HUES6 (cell line): ENCODE data around the gene PGBD5.

ENCODE experiments used
- H3K27ac ChIP-seq: 2 replicates; pipeline ENCODE4 v1.7.0; 2013; ENCODE audit warnings: low read depth, mild to moderate bottlenecking, low read length, inconsistent platforms
- H3K27me3 ChIP-seq: 2 replicates; pipeline ENCODE4 v1.6.1; 2013; ENCODE audit warnings: low read length; ENCODE audit not compliant: control insufficient read depth, insufficient read depth
- H3K36me3 ChIP-seq: 2 replicates; pipeline ENCODE4 v1.6.1; 2013; ENCODE audit warnings: low read length; ENCODE audit not compliant: control insufficient read depth, insufficient read depth
- H3K4me1 ChIP-seq: 2 replicates; pipeline ENCODE4 v1.6.1; 2013; ENCODE audit warnings: low read length; ENCODE audit not compliant: control insufficient read depth, insufficient read depth
- H3K4me3 ChIP-seq: 2 replicates; pipeline ENCODE4 v1.5.1; 2013; ENCODE audit warnings: low read depth, low read length
- H3K9ac ChIP-seq: one replicate; pipeline ENCODE4 v1.6.1; 2013; ENCODE audit warnings: mild to moderate bottlenecking, low read length
- H3K9me3 ChIP-seq: 2 replicates; pipeline ENCODE4 v1.6.1; 2013; ENCODE audit warnings: low read depth, low read length; ENCODE audit not compliant: control insufficient read depth, insufficient read depth

PGBD5 gene

DNA sequence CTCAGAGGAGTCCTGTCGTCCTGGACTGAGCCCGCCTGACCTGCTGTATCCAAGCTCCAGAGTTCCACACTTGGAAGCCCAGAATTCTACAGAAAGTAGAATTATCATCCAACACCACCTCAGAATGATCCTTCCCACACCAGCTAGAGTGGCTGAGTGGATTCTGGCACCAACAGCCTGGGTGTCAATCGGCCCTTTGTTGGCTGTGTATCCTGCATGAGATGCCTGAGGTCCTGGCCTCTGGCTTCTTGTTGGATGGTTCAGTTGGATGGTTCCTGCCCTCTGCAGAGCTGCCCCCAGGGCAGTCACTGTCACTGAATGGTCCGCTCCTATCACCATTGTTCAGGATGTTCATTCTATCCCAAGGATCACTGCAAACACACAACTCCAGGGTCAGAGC lies 49.8 kb downstream of the PGBD5 start:
- peaks cover 2% of the 10 kb centered on the region; the same call in 1 of the 2 replicates for H3K4me1 ChIP-seq
- H3K36me3 ChIP-seq = peaks cover 11% of the 10 kb centered on the region
- H3K9ac ChIP-seq = no peak overlapping the region
- peaks cover 16% of the 10 kb centered on the region for H3K9me3 ChIP-seq
- no peak overlapping the region for H3K27ac ChIP-seq
- no peak overlapping the region for H3K4me3 ChIP-seq
- H3K27me3 ChIP-seq = no peaks in the 10 kb centered on the region

GRCh38 chr1:230375780-230376179 lies 50.4 kb downstream of the PGBD5 start:
- Histone ChIP-seq H3K9me3 (peaks cover 16% of the 10 kb centered on the region), H3K27me3 (no peaks in the 10 kb centered on the region), H3K4me1 (no peaks in the 10 kb centered on the region; the same call in 1 of the 2 replicates), H3K27ac (no peak overlapping the region), H3K36me3 (peaks cover 11% of the 10 kb centered on the region), H3K4me3 (no peak overlapping the region), H3K9ac (no peak overlapping the region)

GRCh38 chr1:230375147-230375546 lies 51.0 kb downstream of the PGBD5 start:
- Histone ChIP-seq H3K27me3 (no peaks in the 10 kb centered on the region), H3K4me1 (no peaks in the 10 kb centered on the region), H3K27ac (no peak overlapping the region), H3K9ac (no peak overlapping the region), H3K36me3 (peaks cover 11% of the 10 kb centered on the region), H3K9me3 (peaks cover 16% of the 10 kb centered on the region), H3K4me3 (no peak overlapping the region)

GRCh38 chr1:230371923-230372703 lies 54.0 kb downstream of the PGBD5 start:
- Histone ChIP-seq H3K27ac (no peak overlapping the region), H3K27me3 (no peaks in the 10 kb centered on the region), H3K36me3 (peaks cover 3% of the 10 kb centered on the region; the same call in 1 of the 2 replicates), H3K9ac (no peak overlapping the region), H3K4me1 (peaks cover under 1% of the 10 kb centered on the region; the same call in 1 of the 2 replicates), H3K4me3 (no peak overlapping the region), H3K9me3 (no peaks in the 10 kb centered on the region)

DNA sequence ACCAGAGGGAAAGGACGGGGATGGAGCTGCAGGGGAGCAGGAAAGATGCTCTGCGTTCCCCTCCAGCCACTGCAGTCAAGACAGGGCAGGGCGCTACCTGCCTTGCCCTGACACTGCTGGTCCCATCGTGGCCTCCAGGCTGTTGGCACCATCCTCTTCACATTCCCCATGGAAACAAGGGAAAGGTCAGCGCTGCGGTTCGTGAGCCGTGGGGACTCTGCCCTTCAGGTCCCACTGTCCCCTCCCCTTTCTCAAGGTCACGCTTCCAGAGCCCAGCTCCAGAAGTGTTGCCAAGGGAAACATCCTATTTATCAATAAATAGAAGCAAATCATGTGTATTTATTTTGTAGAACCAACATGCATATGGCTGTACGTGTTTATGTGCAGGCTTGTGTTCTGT lies 56.0 kb downstream of the PGBD5 start:
- Histone ChIP-seq H3K36me3 (no peaks in the 10 kb centered on the region), H3K27ac (no peak overlapping the region), H3K4me3 (no peak overlapping the region), H3K9ac (no peak overlapping the region), H3K9me3 (no peaks in the 10 kb centered on the region), H3K27me3 (no peaks in the 10 kb centered on the region), H3K4me1 (peaks cover 8% of the 10 kb centered on the region; the same call in 1 of the 2 replicates)

GRCh38 chr1:230368871-230369270 lies 57.3 kb downstream of the PGBD5 start:
- H3K9me3 ChIP-seq = no peaks in the 10 kb centered on the region
- no peak overlapping the region for H3K27ac ChIP-seq
- H3K4me3 ChIP-seq = no peak overlapping the region
- H3K9ac ChIP-seq = no peak overlapping the region
- H3K27me3 ChIP-seq = no peaks in the 10 kb centered on the region
- no peaks in the 10 kb centered on the region for H3K36me3 ChIP-seq
- peaks cover 8% of the 10 kb centered on the region; the same call in 1 of the 2 replicates for H3K4me1 ChIP-seq

- H3K36me3 ChIP-seq = no peaks in the 10 kb centered on the region
- H3K27me3 ChIP-seq = no peaks in the 10 kb centered on the region
- peaks cover 8% of the 10 kb centered on the region; the same call in 1 of the 2 replicates for H3K4me1 ChIP-seq
- no peak overlapping the region for H3K9ac ChIP-seq
- H3K27ac ChIP-seq = no peak overlapping the region
- no peak overlapping the region for H3K4me3 ChIP-seq
- H3K9me3 ChIP-seq = no peaks in the 10 kb centered on the region
Observed at GRCh38 chr1:230368363-230368762, 57.8 kb downstream of the PGBD5 start.

- Histone ChIP-seq H3K4me1 (peaks cover 8% of the 10 kb centered on the region; the same call in 1 of the 2 replicates), H3K36me3 (no peaks in the 10 kb centered on the region), H3K9ac (no peak overlapping the region), H3K27me3 (no peaks in the 10 kb centered on the region), H3K9me3 (no peaks in the 10 kb centered on the region), H3K4me3 (no peak overlapping the region), H3K27ac (no peak overlapping the region)
Observed at GRCh38 chr1:230366504-230366915, 59.6 kb downstream of the PGBD5 start.

DNA sequence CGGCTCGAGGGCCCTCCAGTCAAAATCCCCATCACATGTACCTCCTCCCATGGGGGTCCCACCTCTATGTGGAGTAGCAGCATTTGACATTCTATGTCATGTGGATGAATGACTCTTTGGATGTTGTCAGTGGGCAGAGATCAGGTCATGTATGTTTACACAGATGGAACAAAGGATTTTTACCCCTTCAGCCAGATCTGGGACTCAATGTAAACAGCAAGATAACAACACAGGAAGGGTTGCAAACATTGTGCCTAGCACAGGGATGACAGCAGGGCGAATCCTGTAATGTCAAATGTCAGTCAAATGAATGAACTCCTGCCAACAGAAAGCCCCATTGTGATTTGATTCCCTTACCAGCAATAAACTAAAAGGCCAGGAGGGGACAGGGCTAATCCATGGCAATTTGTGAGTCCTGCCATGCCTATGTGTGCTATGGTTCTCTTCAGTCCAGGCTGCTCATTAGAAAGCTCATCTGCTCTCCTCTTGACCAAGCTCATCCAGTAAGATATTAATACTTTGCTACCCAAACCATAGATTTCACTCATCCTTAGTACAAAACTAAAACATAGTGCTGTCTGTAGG lies 60.3 kb downstream of the PGBD5 start:
- H3K27ac ChIP-seq = no peak overlapping the region
- H3K36me3 ChIP-seq = no peaks in the 10 kb centered on the region
- no peak overlapping the region for H3K9ac ChIP-seq
- peaks cover 8% of the 10 kb centered on the region; the same call in 1 of the 2 replicates for H3K4me1 ChIP-seq
- H3K9me3 ChIP-seq = peaks cover 2% of the 10 kb centered on the region; the same call in 1 of the 2 replicates
- no peaks in the 10 kb centered on the region for H3K27me3 ChIP-seq
- no peak overlapping the region for H3K4me3 ChIP-seq

GRCh38 chr1:230362949-230363348 lies 63.2 kb downstream of the PGBD5 start:
- Histone ChIP-seq H3K36me3 (no peaks in the 10 kb centered on the region), H3K4me3 (no peak overlapping the region), H3K4me1 (peaks cover 8% of the 10 kb centered on the region), H3K9ac (no peak overlapping the region), H3K27ac (no peak overlapping the region), H3K9me3 (peaks cover 4% of the 10 kb centered on the region; the same call in 1 of the 2 replicates), H3K27me3 (no peaks in the 10 kb centered on the region)

GRCh38 chr1:230361941-230362340 lies 64.2 kb downstream of the PGBD5 start:
- H3K4me3 ChIP-seq = no peak overlapping the region
- H3K9me3 ChIP-seq = peaks cover 4% of the 10 kb centered on the region; the same call in 1 of the 2 replicates
- peaks cover 6% of the 10 kb centered on the region for H3K4me1 ChIP-seq
- no peak overlapping the region for H3K27ac ChIP-seq
- no peak overlapping the region for H3K9ac ChIP-seq
- H3K27me3 ChIP-seq = no peaks in the 10 kb centered on the region
- peaks cover 2% of the 10 kb centered on the region; the same call in 1 of the 2 replicates for H3K36me3 ChIP-seq
